Hepatocyte (in vitro differentiated cells): ENCODE results near the gene SRC. TPM values are rescaled to one million over a fixed set of nuclear protein-coding genes. Genes with fewer than 3 reads are reported as not detected.

Experiments used
- DNase-seq: peaks from one replicate; pipeline ENCODE4 v3.0.0-alpha.2; 2016; ENCODE audit warnings: low spot score
- H2AFZ ChIP-seq: fragments of 200-600 bp; sonication (generic); 2 replicates; pipeline ENCODE4 v1.6.0; 2016; ENCODE audit warnings: antibody characterized with exemption, mild to moderate bottlenecking
- H3K27ac ChIP-seq: fragments of 200-600 bp; sonication (generic); 2 replicates; pipeline ENCODE4 v1.5.1; 2016; ENCODE audit warnings: mild to moderate bottlenecking
- H3K27me3 ChIP-seq: fragments of 200-600 bp; sonication (generic); 2 replicates; pipeline ENCODE4 v1.6.1; 2016
- H3K36me3 ChIP-seq: fragments of 200-600 bp; sonication (generic); replicated peaks from 2 replicates; pipeline ENCODE4 v1.5.1; 2016; ENCODE audit warnings: low read depth; ENCODE audit not compliant: insufficient read depth
- H3K4me1 ChIP-seq: fragments of 200-600 bp; sonication (generic); 2 replicates; pipeline ENCODE4 v1.5.1; 2016; ENCODE audit warnings: mild to moderate bottlenecking, moderate library complexity; ENCODE audit not compliant: insufficient read depth
- H3K4me2 ChIP-seq: fragments of 200-600 bp; sonication (generic); 2 replicates; pipeline ENCODE4 v1.6.0; 2016
- H3K4me3 ChIP-seq: fragments of 200-600 bp; sonication (generic); 2 replicates; pipeline ENCODE4 v1.5.1; 2016; ENCODE audit warnings: mild to moderate bottlenecking
- H3K79me2 ChIP-seq: fragments of 200-600 bp; sonication (generic); 2 replicates; pipeline ENCODE4 v1.6.0; 2017; ENCODE audit warnings: mild to moderate bottlenecking
- H3K9me2 ChIP-seq: fragments of 200-600 bp; sonication (generic); replicated peaks from 2 replicates; pipeline ENCODE4 v1.6.0; 2017; ENCODE audit warnings: mild to moderate bottlenecking; ENCODE audit not compliant: insufficient read depth
- H3K9me3 ChIP-seq: fragments of 200-600 bp; sonication (generic); 2 replicates; pipeline ENCODE4 v1.5.1; 2016; ENCODE audit warnings: low read depth, mild to moderate bottlenecking
- H4K20me1 ChIP-seq: fragments of 200-600 bp; sonication (generic); 2 replicates; pipeline ENCODE4 v1.6.0; 2016; ENCODE audit warnings: mild to moderate bottlenecking; ENCODE audit not compliant: insufficient read depth, poor library complexity, severe bottlenecking
- EZH2 ChIP-seq: fragments of 200-600 bp; sonication (generic); IDR thresholded peaks from 2 replicates; pipeline ENCODE4 v1.6.1; 2016; ENCODE audit warnings: antibody characterized with exemption, mild to moderate bottlenecking, borderline replicate concordance
- EZH2phosphoT487 ChIP-seq: fragments of 200-600 bp; sonication (generic); IDR thresholded peaks from one replicate; pipeline ENCODE4 v1.6.1; 2018; ENCODE audit warnings: antibody characterized with exemption, mild to moderate bottlenecking, low read depth, moderate library complexity; ENCODE audit not compliant: unreplicated experiment, severe bottlenecking
- WGBS: methylation state at CpG from one replicate; pipeline ENCODE4 v1.1.6; 2016; ENCODE audit warnings: low lambda C conversion rate; ENCODE audit errors: missing lambda C conversion rate; 5-methylcytosine and 5-hydroxymethylcytosine counted together
- polyA plus RNA-seq: library from polyadenylated mRNA; unstranded; fragments of >200 nt; fragmentation: Nextera tagmentation; extraction: Ambion mirVana; gene quantifications from 2 replicates; pipeline ENCODE4 v1.2.1, GENCODE V29; 2016
- total RNA-seq: library from RNA; depleted of rRNA; stranded (reverse); fragments of >200 nt; gene quantifications from 2 replicates; pipeline ENCODE4 v1.2.3, GENCODE V29; 2014
- TF ChIP-seq, protein P1 (sequence below): fragments of 200-600 bp; sonication (generic); IDR thresholded peaks from 2 replicates; pipeline ENCODE4 v1.5.1; 2016; ENCODE audit warnings: antibody characterized with exemption, mild to moderate bottlenecking; ENCODE audit not compliant: poor library complexity

The SRC gene
- total and polyA plus RNA-seq, 2 experiments from 2014 or later, result 55.1 to 69.8 TPM

- H2AFZ ChIP-seq, result no peak overlapping the region
- DNase-seq, result no peak
- no peaks in the 10 kb centered on the region for H3K9me3 ChIP-seq
- H3K27ac ChIP-seq, result peak overlapping the region; percentile 92
- H3K9me2 ChIP-seq, result no peaks in the 10 kb centered on the region
- no peaks in the 10 kb centered on the region for H3K79me2 ChIP-seq
- peak overlapping the region; percentile 27 for H3K4me2 ChIP-seq
- peaks cover 20% of the 10 kb centered on the region for H3K27me3 ChIP-seq
- WGBS, result 64% methylated on average over 11 of the region's 11 CpGs
- H3K36me3 ChIP-seq, result no peaks in the 10 kb centered on the region
- peaks cover 9% of the 10 kb centered on the region for H3K4me1 ChIP-seq
- H3K4me3 ChIP-seq, result no peak overlapping the region
- no peaks in the 10 kb centered on the region for H4K20me1 ChIP-seq
- TF ChIP-seq EZH2 (no peak), EZH2phosphoT487 (no peak)
- TF ChIP-seq, protein P1, sequence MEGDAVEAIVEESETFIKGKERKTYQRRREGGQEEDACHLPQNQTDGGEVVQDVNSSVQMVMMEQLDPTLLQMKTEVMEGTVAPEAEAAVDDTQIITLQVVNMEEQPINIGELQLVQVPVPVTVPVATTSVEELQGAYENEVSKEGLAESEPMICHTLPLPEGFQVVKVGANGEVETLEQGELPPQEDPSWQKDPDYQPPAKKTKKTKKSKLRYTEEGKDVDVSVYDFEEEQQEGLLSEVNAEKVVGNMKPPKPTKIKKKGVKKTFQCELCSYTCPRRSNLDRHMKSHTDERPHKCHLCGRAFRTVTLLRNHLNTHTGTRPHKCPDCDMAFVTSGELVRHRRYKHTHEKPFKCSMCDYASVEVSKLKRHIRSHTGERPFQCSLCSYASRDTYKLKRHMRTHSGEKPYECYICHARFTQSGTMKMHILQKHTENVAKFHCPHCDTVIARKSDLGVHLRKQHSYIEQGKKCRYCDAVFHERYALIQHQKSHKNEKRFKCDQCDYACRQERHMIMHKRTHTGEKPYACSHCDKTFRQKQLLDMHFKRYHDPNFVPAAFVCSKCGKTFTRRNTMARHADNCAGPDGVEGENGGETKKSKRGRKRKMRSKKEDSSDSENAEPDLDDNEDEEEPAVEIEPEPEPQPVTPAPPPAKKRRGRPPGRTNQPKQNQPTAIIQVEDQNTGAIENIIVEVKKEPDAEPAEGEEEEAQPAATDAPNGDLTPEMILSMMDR, result no peak
These were observed 76.9 kb downstream of the SRC start for GRCh38 chr20:37422791-37423286.

DNA sequence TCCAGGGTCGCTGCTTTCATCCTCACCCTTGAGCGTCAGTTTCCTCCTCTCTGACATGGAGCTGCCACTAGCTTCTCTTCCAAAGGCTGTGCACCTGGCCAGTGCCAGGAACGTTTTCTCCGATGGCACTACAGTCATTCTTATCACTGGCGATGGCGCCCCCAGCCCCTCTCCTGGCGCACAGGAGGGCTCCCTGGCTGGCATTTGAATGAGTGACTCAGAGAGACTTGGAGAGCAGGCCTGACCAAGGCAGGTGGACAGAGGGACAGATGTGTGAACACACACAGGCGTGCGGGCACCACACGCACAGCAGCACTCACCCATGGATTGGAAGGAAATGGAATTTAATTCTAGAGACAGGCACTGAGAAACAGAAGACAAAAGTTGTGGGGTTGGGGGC, 77.6 kb downstream of the SRC start:
- Histone ChIP-seq H3K27me3 (peaks cover 22% of the 10 kb centered on the region), H3K9me2 (no peaks in the 10 kb centered on the region), H3K79me2 (no peaks in the 10 kb centered on the region), H3K9me3 (no peaks in the 10 kb centered on the region), H3K4me2 (no peak overlapping the region), H3K36me3 (no peaks in the 10 kb centered on the region), H3K4me1 (peaks cover 2% of the 10 kb centered on the region), H4K20me1 (no peaks in the 10 kb centered on the region), H2AFZ (no peak overlapping the region), H3K27ac (no peak overlapping the region), H3K4me3 (no peak overlapping the region)
- DNase-seq, result no peak
- 92% methylated on average over 10 of the region's 10 CpGs for WGBS
- TF ChIP-seq EZH2phosphoT487, result no peak
- TF ChIP-seq, protein P1, result no peak
- no peak for TF ChIP-seq EZH2

GRCh38 chr20:37424062-37424851, 78.3 kb downstream of the SRC start:
- H3K4me1 ChIP-seq, result no peaks in the 10 kb centered on the region
- 78% methylated on average over 3 of the region's 3 CpGs for WGBS
- H3K4me3 ChIP-seq, result no peak overlapping the region
- no peaks in the 10 kb centered on the region for H4K20me1 ChIP-seq
- H3K4me2 ChIP-seq, result no peak overlapping the region
- no peaks in the 10 kb centered on the region for H3K9me2 ChIP-seq
- peaks cover 22% of the 10 kb centered on the region for H3K27me3 ChIP-seq
- TF ChIP-seq EZH2 (no peak), EZH2phosphoT487 (no peak)
- TF ChIP-seq, protein P1, result no peak
- H3K79me2 ChIP-seq, result no peaks in the 10 kb centered on the region
- DNase-seq, result no peak
- no peaks in the 10 kb centered on the region for H3K36me3 ChIP-seq
- no peak overlapping the region for H3K27ac ChIP-seq
- no peaks in the 10 kb centered on the region for H3K9me3 ChIP-seq
- H2AFZ ChIP-seq, result no peak overlapping the region
